B cell (primary cell): ENCODE data around the gene DENND4C. TPM values are rescaled to one million over a fixed set of nuclear protein-coding genes. Genes with fewer than 3 reads are reported as not detected.

Experiments
- ATAC-seq: fragments of 200-7000 bp; cut with Tn5 transposase; one replicate; pipeline ENCODE4 v1.10.0; 2021; ENCODE audit warnings: low read depth, mild to moderate bottlenecking, moderate number of reproducible peaks, moderate library complexity
- CTCF ChIA-PET: fragments of 350-600 bp; sonication (Branson Sonifier 250); formaldehyde crosslinking; loops from one replicate; lab custom pipeline; 2021; ENCODE audit warnings: antibody characterized with exemption, inconsistent platforms; lab: Charles Lee
- POLR2A ChIA-PET: fragments of 350-600 bp; sonication (Branson Sonifier 250); formaldehyde crosslinking; loops from one replicate; lab custom pipeline; 2021; ENCODE audit warnings: antibody characterized with exemption; lab: Charles Lee
- DNase-seq: peaks from one replicate; pipeline ENCODE4 v3.0.0; 2013
- H2AFZ ChIP-seq: 2 replicates; pipeline ENCODE4 v1.6.1; 2012; ENCODE audit warnings: mild to moderate bottlenecking, low read depth, low read length; ENCODE audit not compliant: insufficient read depth, poor library complexity, severe bottlenecking
- H3K27ac ChIP-seq, 2 donors: 1 replicate in 1 of 2; 2 replicates in 1 of 2; pipeline ENCODE4 v1.5.1; 2012 to 2013; ENCODE audit warnings: low read length in 2 of 2, mild to moderate bottlenecking in 2 of 2, moderate library complexity in 1 of 2
- H3K27me3 ChIP-seq, 4 experiments: fragments of 200-600 bp in 1 of 4; sonication (generic) in 1 of 4; replicated peaks in 1 of 4; 1 replicate in 2 of 4; 2 replicates in 2 of 4; pipeline versions ENCODE4 v1.6.1 to v1.7.0; 2013 to 2016; ENCODE audit warnings: low read length in 3 of 4, mild to moderate bottlenecking in 2 of 4, mixed read lengths in 1 of 4, moderate library complexity in 1 of 4; ENCODE audit not compliant: insufficient read depth in 4 of 4, control insufficient read depth in 3 of 4; ENCODE audit errors: control extremely low read depth in 1 of 4
- H3K36me3 ChIP-seq, 2 experiments: replicated peaks in 1 of 2; 1 replicate in 1 of 2; 2 replicates in 1 of 2; pipeline versions ENCODE4 v1.6.1 to v1.7.1; 2013; ENCODE audit warnings: low read length in 1 of 2; ENCODE audit not compliant: insufficient read depth in 2 of 2, control insufficient read depth in 1 of 2; ENCODE audit errors: control extremely low read depth in 1 of 2, extremely low read depth in 1 of 2
- H3K4me1 ChIP-seq, 2 donors: fragments of 200-600 bp in 1 of 2; sonication (generic) in 1 of 2; 1 replicate in 1 of 2; 2 replicates in 1 of 2; pipeline versions ENCODE4 v1.5.1 to v1.6.1; 2013 to 2017; ENCODE audit warnings: low read length in 2 of 2; ENCODE audit not compliant: control insufficient read depth in 2 of 2, insufficient read depth in 2 of 2
- H3K4me2 ChIP-seq: replicated peaks from 2 replicates; pipeline ENCODE3; 2012; ENCODE audit warnings: mild to moderate bottlenecking, low read depth, low read length; ENCODE audit not compliant: poor library complexity, severe bottlenecking
- H3K4me3 ChIP-seq, 5 experiments: fragments of 200-600 bp in 1 of 5; sonication (generic) in 1 of 5; 1 replicate in 3 of 5; 2 replicates in 2 of 5; pipeline versions ENCODE4 v1.5.1 to v1.7.0; 2011 to 2016; ENCODE audit warnings: low read length in 4 of 5, mild to moderate bottlenecking in 4 of 5, low read depth in 2 of 5, control low read depth in 1 of 5, moderate library complexity in 1 of 5; ENCODE audit not compliant: insufficient read depth in 1 of 5; ENCODE audit errors: control extremely low read depth in 1 of 5, extremely low read depth in 1 of 5
- H3K79me2 ChIP-seq: fragments of 200-600 bp; sonication (generic); one replicate; pipeline ENCODE4 v1.6.0; 2016; ENCODE audit warnings: low read length; ENCODE audit not compliant: control insufficient read depth, insufficient read depth
- H3K9ac ChIP-seq: fragments of 200-600 bp; sonication (generic); 2 replicates; pipeline ENCODE4 v1.6.1; 2017; ENCODE audit warnings: mild to moderate bottlenecking, low read length, moderate library complexity
- H3K9me3 ChIP-seq, 3 donors: one replicate each; pipeline versions ENCODE4 v1.6.1 to v1.7.1; 2013; ENCODE audit warnings: low read length in 2 of 3; ENCODE audit not compliant: control insufficient read depth in 2 of 3, insufficient read depth in 1 of 3; ENCODE audit errors: control extremely low read depth in 1 of 3
- H4K20me1 ChIP-seq: 2 replicates; pipeline ENCODE4 v1.6.0; 2012; ENCODE audit warnings: mild to moderate bottlenecking, low read length; ENCODE audit not compliant: insufficient read depth, control insufficient read depth, poor library complexity, severe bottlenecking
- H3K27ac Mint-ChIP-seq: one replicate; pipeline ENCODE4 v1.8.0; 2021; ENCODE audit warnings: mixed read lengths
- H3K27me3 Mint-ChIP-seq: one replicate; pipeline ENCODE4 v1.8.0; 2021; ENCODE audit warnings: mixed read lengths
- H3K4me1 Mint-ChIP-seq: one replicate; pipeline ENCODE4 v1.8.0; 2021; ENCODE audit warnings: mixed read lengths
- H3K4me3 Mint-ChIP-seq: one replicate; pipeline ENCODE4 v1.8.0; 2021; ENCODE audit warnings: mixed read lengths
- H3K9me3 Mint-ChIP-seq: one replicate; pipeline ENCODE4 v1.8.0; 2022; ENCODE audit warnings: mixed read lengths; ENCODE audit not compliant: insufficient read depth
- EZH2 ChIP-seq: IDR thresholded peaks from 2 replicates; pipeline ENCODE4 v1.6.1; 2012; ENCODE audit warnings: borderline replicate concordance, low read depth, mild to moderate bottlenecking, moderate library complexity, low read length; ENCODE audit not compliant: insufficient read depth, poor library complexity, severe bottlenecking
- WGBS: methylation state at CpG from one replicate; pipeline ENCODE4 v1.1.5; 2013; ENCODE audit warnings: missing lambda C conversion rate; ENCODE audit not compliant: insufficient coverage; 5-methylcytosine and 5-hydroxymethylcytosine counted together
- intact Hi-C: fragments of 100-400 bp; cut with micrococcal nuclease; formaldehyde crosslinking; loops from one replicate; pipeline ENCODE4 v1.10.0; 2022
- polyA plus RNA-seq: library from polyadenylated mRNA; depleted of rRNA; stranded (reverse); fragments of >200 nt; gene quantifications from 2 replicates; pipeline ENCODE4 v1.2.3, GENCODE V29; 2012
- total RNA-seq, 2 donors: library from RNA; stranded (reverse); fragments of 120-200 nt in 1 of 2; gene quantifications; 1 replicate in 1 of 2; 2 replicates in 1 of 2; pipeline versions ENCODE4 v1.2.3 to v1.2.4, GENCODE V29; 2013 to 2022
- TF ChIP-seq, protein P1 (sequence below): fragments of 200-600 bp; IDR thresholded peaks from one replicate; pipeline ENCODE4 v1.8.0; 2022; ENCODE audit warnings: antibody characterized with exemption, mild to moderate bottlenecking

Gene DENND4C
- total and polyA plus RNA-seq, 2 donors (not counting 1 experiment from before 2014, with no cell fraction given) = 9.9 to 52.4 TPM

DNA sequence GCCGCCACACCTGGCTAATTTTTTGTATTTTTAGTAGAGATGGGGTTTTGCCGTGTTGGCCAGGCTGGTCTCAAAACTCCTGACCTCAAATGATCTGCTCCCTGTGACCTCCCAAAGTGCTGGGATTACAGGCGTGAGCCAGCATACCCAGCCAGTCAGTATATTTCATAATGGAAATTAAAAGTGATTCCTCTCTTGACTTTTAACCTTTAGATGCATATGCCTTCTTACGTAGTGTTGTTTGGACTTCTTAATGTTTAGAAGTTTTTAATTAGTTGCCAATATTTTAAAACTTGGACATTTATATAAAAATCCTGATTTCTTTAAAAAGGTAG lies 22.4 kb downstream of the DENND4C start:
- Mint-ChIP-seq H3K27me3 (no peaks in the 10 kb centered on the region), H3K27ac (no peak overlapping the region), H3K9me3 (no peaks in the 10 kb centered on the region)

DNA sequence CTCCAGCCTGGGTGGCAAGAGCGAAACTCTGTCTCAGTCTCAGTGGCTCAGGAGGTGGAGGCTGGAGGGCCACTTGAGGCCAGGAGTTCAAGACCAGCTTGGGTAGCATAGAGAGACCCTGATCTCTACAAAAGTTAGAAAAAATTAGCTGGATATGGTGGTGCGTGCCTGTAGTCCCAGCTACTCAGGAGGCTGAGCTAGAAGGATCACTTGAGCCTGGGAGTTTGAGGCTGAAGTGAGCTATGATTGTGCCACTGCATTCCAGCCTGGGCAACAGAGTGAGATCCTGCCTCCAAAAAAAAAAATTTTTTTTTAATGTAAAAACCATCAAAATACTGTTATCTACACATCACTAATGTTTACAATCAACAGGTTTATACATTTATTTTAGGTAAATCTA lies 24.6 kb downstream of the DENND4C start:
- WGBS = 100% methylated on average over 2 of the region's 2 CpGs
- peaks cover 35% of the 10 kb centered on the region for H4K20me1 ChIP-seq
- Mint-ChIP-seq H3K27ac (no peak overlapping the region), H3K27me3 (no peaks in the 10 kb centered on the region), H3K4me3 (no peak overlapping the region), H3K4me1 (peaks cover 21% of the 10 kb centered on the region), H3K9me3 (peaks cover 2% of the 10 kb centered on the region)
- TF ChIP-seq EZH2 = no peak
- TF ChIP-seq, protein P1, sequence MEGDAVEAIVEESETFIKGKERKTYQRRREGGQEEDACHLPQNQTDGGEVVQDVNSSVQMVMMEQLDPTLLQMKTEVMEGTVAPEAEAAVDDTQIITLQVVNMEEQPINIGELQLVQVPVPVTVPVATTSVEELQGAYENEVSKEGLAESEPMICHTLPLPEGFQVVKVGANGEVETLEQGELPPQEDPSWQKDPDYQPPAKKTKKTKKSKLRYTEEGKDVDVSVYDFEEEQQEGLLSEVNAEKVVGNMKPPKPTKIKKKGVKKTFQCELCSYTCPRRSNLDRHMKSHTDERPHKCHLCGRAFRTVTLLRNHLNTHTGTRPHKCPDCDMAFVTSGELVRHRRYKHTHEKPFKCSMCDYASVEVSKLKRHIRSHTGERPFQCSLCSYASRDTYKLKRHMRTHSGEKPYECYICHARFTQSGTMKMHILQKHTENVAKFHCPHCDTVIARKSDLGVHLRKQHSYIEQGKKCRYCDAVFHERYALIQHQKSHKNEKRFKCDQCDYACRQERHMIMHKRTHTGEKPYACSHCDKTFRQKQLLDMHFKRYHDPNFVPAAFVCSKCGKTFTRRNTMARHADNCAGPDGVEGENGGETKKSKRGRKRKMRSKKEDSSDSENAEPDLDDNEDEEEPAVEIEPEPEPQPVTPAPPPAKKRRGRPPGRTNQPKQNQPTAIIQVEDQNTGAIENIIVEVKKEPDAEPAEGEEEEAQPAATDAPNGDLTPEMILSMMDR = no peak
- DNase-seq (no peak), ATAC-seq (no peak)
- ChIA-PET POLR2A (no interaction called here), CTCF (interaction anchor here (0.9 kb wide), 1 partner anchor 11 kb away, joined by 5 read pairs; no protein-coding TSS in a partner anchor)
- H3K36me3 ChIP-seq = no peaks in the 10 kb centered on the region
- H2AFZ ChIP-seq = no peak overlapping the region
- no peak overlapping the region for H3K4me3 ChIP-seq
- no peak overlapping the region for H3K27ac ChIP-seq
- peaks cover 70% of the 10 kb centered on the region for H3K79me2 ChIP-seq
- H3K4me2 ChIP-seq = no peak overlapping the region
- H3K27me3 ChIP-seq = no peaks in the 10 kb centered on the region
- no peak overlapping the region for H3K9ac ChIP-seq
- intact Hi-C loops = no loop called here
- H3K4me1 ChIP-seq = no peaks in the 10 kb centered on the region
- H3K9me3 ChIP-seq = peaks cover 0 to 13% (median 0%) of the 10 kb centered on the region in 3 donors

More for the DNA sequence above, 22.4 kb downstream of the DENND4C start:
- Histone ChIP-seq H3K9ac (no peak overlapping the region), H3K4me2 (no peak overlapping the region), H3K27ac (no peak overlapping the region), H3K79me2 (peaks cover 83% of the 10 kb centered on the region), H3K9me3 (peaks cover 0 to 7% (median 0%) of the 10 kb centered on the region in 3 donors), H3K4me3 (no peak overlapping the region), H3K36me3 (no peaks in the 10 kb centered on the region), H3K4me1 (no peaks in the 10 kb centered on the region), H3K27me3 (no peaks in the 10 kb centered on the region), H2AFZ (no peak overlapping the region), H4K20me1 (peaks cover 36% of the 10 kb centered on the region)
- TF ChIP-seq EZH2 = no peak
- TF ChIP-seq, protein P1 = no peak
- ChIA-PET CTCF (interaction anchor here (1.0 kb wide), 1 partner anchor 11 kb away, joined by 4 read pairs; no protein-coding TSS in a partner anchor), POLR2A (no interaction called here)
- no peak for DNase-seq
- WGBS = no CpG with 5 or more reads among the region's 4 CpGs
- H3K4me1 Mint-ChIP-seq = peaks cover 27% of the 10 kb centered on the region
- no peak overlapping the region for H3K4me3 Mint-ChIP-seq
- no peak for ATAC-seq
- intact Hi-C loops = no loop called here
